NB4 (cell line): ENCODE measurements around the gene ARFRP1.

ENCODE experiments used
- DNase-seq: peaks from one replicate; pipeline ENCODE4 v3.0.0; 2010; ENCODE audit warnings: low read depth
- H3K4me3 ChIP-seq: one replicate; pipeline ENCODE4 v1.5.1; 2011; ENCODE audit warnings: mild to moderate bottlenecking, low read depth, low read length, moderate library complexity
- CTCF ChIP-seq: IDR thresholded peaks from one replicate; pipeline ENCODE4 v1.5.1; 2012; ENCODE audit warnings: low read depth, low read length
- MAX ChIP-seq: IDR thresholded peaks from 2 replicates; pipeline ENCODE4 v1.6.1; 2011; ENCODE audit warnings: low read depth, low read length
- MYC ChIP-seq: IDR thresholded peaks from 2 replicates; pipeline ENCODE4 v1.6.1; 2011; ENCODE audit warnings: low read depth, low read length
- POLR2A ChIP-seq: IDR thresholded peaks from 2 replicates; pipeline ENCODE4 v1.6.1; 2011; ENCODE audit warnings: mild to moderate bottlenecking; ENCODE audit not compliant: insufficient read length; ENCODE audit errors: extremely low read depth

Gene ARFRP1

GRCh38 chr20:63706852-63707557 lies 771 bp downstream of the ARFRP1 start:
- DNase-seq: peak; percentile 71
- TF ChIP-seq MAX (no peak), POLR2A (no peak), CTCF (peak; percentile 32), MYC (peak; percentile 39)
- peak overlapping the region; percentile 83 for H3K4me3 ChIP-seq

DNA sequence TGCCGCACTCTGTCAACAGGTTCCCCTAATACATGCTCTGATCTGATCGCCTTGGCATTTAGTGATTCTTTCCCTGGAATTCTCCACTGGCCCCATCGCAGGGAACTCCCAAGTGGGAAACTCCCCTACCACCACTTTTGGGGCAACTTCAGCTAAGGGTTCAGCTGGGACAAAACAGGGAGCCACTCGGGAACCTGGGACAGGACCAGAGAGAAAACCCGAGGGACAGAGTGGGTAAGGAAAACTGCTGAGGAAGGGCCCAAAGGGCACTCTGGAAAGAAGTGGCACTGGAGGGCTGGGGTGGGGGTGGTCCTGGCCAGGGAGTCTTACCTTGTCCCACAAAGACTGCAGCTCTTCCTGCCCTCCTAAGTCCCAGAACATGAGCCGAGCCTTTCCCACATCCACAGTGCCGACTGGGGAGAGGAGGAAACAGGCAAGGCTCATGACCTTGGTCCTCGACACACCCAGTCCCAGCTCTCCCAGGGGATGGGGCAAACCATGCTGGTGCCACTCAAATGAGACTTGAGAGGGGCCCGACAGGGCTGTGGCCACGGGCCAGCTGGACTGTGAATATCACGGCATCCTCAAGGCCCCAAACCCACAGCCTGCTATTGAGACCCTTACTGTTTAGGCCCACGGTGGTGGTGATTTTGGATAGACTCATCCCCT lies 1.6 kb downstream of the ARFRP1 start:
- TF ChIP-seq POLR2A: no peak
- TF ChIP-seq CTCF: no peak
- no peak for TF ChIP-seq MAX
- TF ChIP-seq MYC: no peak
- no peak for DNase-seq
- peak overlapping the region; percentile 83 for H3K4me3 ChIP-seq

GRCh38 chr20:63705232-63706026 lies 2.3 kb downstream of the ARFRP1 start:
- DNase-seq: no peak
- TF ChIP-seq MYC: no peak
- no peak overlapping the region for H3K4me3 ChIP-seq

DNA sequence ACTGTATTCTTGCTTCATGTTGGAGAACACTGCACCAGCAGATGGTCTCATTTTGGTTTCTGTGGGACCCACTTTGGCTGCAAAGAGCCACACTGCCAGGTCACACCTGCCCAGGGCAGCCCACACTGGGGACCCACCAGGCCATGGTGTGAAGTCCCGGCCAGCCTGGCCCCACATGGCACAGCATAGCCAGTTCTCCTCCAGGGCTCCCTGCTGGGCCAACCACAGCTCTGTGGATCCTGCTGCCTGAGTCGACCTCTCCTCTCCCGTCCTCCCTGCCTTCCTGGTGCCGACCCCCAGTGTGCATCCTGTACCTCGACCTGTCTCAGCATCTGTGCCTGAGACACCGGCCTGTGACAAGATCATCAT lies 3.0 kb downstream of the ARFRP1 start:
- H3K4me3 ChIP-seq: no peak overlapping the region
- TF ChIP-seq CTCF (no peak), MAX (no peak), POLR2A (no peak), MYC (no peak)
- no peak for DNase-seq

DNA sequence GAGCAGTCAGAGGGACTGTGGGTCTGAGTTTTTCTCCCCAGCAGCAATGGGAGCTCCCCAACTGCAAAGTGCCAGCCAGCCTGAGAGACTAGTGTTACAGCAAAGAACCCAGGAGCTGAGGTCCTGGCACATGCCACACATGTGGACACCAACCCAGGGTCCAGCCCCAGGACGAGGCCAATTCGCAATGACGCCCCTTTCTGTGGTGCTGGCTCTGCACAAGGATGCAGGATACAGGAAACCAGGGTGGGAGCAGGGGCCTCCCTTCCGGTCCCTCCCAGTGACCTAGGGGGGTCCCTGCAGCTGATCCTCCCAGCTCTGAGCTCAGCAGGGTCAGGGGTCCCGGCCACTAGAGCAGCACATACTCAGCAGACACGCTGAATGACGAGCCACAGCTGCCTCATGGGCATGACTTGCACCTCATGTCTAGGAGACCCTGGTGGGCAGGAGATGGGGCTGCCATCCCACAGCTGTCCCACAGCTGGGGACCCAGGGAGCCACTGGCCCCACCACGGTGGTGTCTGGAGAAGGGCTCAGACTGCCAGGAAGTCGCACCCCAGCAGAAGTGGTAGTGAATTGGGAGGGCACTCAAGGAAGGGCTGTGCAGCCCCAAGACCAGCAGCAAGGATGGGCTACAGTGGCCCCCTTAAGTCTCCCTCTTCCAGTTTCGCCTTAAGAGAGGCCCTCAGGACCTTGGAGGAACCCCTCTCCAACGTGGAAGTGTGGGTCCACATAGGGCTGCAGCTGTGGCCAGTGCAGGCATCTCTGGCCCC lies 3.6 kb downstream of the ARFRP1 start:
- no peak for DNase-seq
- TF ChIP-seq MAX (no peak), CTCF (no peak), MYC (no peak)
- H3K4me3 ChIP-seq: no peak overlapping the region
